Peyer's patch (tissue), 4 donors: ENCODE data around the gene DNAJC4. TPM values are rescaled to one million over a fixed set of nuclear protein-coding genes. Genes with fewer than 3 reads are reported as not detected.

Experiments used
- DNase-seq, 3 donors: peaks; one replicate each; pipeline ENCODE4 v3.0.0-alpha.2; 2017 to 2019
- H3K27ac ChIP-seq, 4 donors: fragments of 200-600 bp; sonication (generic); one replicate each; pipeline ENCODE4 v1.5.1; 2016 to 2019
- H3K27me3 ChIP-seq, 2 donors: fragments of 200-600 bp; sonication (generic); one replicate each; pipeline ENCODE4 v1.5.1; 2019
- H3K36me3 ChIP-seq, 3 donors: fragments of 200-600 bp; sonication (generic); one replicate each; pipeline ENCODE4 v1.5.1; 2016 to 2019
- H3K4me1 ChIP-seq, 4 donors: fragments of 200-600 bp; sonication (generic); one replicate each; pipeline ENCODE4 v1.5.1; 2016 to 2019
- H3K4me3 ChIP-seq, 4 donors: fragments of 200-600 bp; sonication (generic); 1 replicate in 3 of 4; 2 replicates in 1 of 4; pipeline ENCODE4 v1.5.1; 2016 to 2019; ENCODE audit warnings: mild to moderate bottlenecking in 1 of 4
- H3K9me3 ChIP-seq, 4 donors: fragments of 200-600 bp; sonication (generic); one replicate each; pipeline ENCODE4 v1.5.1; 2016 to 2019; ENCODE audit warnings: mild to moderate bottlenecking in 1 of 4
- POLR2A ChIP-seq, 2 donors: fragments of 450-650 bp; IDR thresholded peaks; one replicate each; pipeline ENCODE4 v1.5.1; 2017; ENCODE audit warnings: antibody characterized with exemption in 2 of 2, mild to moderate bottlenecking in 2 of 2, moderate library complexity in 2 of 2
- total RNA-seq, 4 donors: library from RNA; depleted of rRNA; stranded (reverse); fragments of >200 nt; gene quantifications; one replicate each; pipeline ENCODE4 v1.1.0, GENCODE V29; 2016
- TF ChIP-seq, protein P1 (sequence below), 6 experiments: fragments of 450-650 bp in 4 of 6; fragments of 200-600 bp in 2 of 6; sonication (generic) in 1 of 6; IDR thresholded peaks; one replicate each; pipeline ENCODE4 v1.5.1; 2017 to 2019; ENCODE audit warnings: antibody characterized with exemption in 6 of 6, mild to moderate bottlenecking in 3 of 6, moderate library complexity in 1 of 6

DNAJC4 gene
- total RNA-seq, 4 donors from 2014 or later = 42.9 to 95.0 (median 80.3) TPM

DNA sequence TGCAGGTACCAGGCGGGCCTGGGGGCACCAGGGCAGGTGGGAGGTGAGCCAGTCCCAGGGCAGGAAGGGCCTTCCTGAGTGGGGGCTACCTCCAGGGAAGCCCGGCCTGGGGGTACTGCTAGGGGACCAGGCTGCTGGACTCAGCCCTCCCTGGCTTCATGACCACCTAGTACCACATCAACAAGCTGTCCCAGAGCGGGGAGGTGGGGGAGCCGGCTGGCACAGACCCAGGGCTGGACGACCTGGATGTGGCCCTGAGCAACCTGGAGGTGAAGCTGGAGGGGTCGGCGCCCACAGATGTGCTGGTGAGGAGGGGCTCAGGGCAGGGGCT lies 11.0 kb upstream of the DNAJC4 start:
- TF ChIP-seq, protein P1, sequence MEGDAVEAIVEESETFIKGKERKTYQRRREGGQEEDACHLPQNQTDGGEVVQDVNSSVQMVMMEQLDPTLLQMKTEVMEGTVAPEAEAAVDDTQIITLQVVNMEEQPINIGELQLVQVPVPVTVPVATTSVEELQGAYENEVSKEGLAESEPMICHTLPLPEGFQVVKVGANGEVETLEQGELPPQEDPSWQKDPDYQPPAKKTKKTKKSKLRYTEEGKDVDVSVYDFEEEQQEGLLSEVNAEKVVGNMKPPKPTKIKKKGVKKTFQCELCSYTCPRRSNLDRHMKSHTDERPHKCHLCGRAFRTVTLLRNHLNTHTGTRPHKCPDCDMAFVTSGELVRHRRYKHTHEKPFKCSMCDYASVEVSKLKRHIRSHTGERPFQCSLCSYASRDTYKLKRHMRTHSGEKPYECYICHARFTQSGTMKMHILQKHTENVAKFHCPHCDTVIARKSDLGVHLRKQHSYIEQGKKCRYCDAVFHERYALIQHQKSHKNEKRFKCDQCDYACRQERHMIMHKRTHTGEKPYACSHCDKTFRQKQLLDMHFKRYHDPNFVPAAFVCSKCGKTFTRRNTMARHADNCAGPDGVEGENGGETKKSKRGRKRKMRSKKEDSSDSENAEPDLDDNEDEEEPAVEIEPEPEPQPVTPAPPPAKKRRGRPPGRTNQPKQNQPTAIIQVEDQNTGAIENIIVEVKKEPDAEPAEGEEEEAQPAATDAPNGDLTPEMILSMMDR (IDR thresholded peaks at IDR 0.05) = no peak
- TF ChIP-seq POLR2A (IDR thresholded peaks at IDR 0.05) = no peak
- Histone ChIP-seq H3K27me3 (no peaks in the 10 kb centered on the region), H3K4me1 (no peaks in the 10 kb centered on the region), H3K4me3 (no peak overlapping the region), H3K9me3 (no peaks in the 10 kb centered on the region), H3K36me3 (peaks cover 0 to 44% (median 0%) of the 10 kb centered on the region in 3 donors), H3K27ac (no peak overlapping the region)
- DNase-seq = no peak

DNA sequence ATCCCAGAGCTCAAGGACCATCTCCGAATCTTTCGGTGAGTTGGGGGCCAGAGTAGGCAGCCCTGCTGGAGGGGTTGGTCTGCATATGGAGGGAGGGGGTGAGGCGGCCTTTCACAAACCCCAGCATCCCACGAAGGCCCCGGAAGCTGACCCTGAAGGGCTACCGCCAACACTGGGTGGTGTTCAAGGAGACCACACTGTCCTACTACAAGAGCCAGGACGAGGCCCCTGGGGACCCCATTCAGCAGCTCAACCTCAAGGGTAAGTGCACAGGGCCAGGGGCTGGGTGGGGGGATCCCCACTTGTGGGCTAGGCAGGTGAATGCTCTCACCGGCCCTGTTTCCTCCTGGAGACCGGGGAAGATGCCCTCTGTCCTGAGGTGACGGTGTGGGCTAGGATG lies 10.6 kb upstream of the DNAJC4 start:
- no peak for DNase-seq
- peaks cover 0 to under 1% (median 0%) of the 10 kb centered on the region in 4 donors for H3K4me1 ChIP-seq
- no peaks in the 10 kb centered on the region for H3K9me3 ChIP-seq
- H3K4me3 ChIP-seq = no peak overlapping the region
- peaks cover 0 to 44% (median 0%) of the 10 kb centered on the region in 3 donors for H3K36me3 ChIP-seq
- no peak overlapping the region for H3K27ac ChIP-seq
- no peak for TF ChIP-seq POLR2A (IDR thresholded peaks at IDR 0.05)
- TF ChIP-seq, protein P1 (IDR thresholded peaks at IDR 0.05) = no peak
- H3K27me3 ChIP-seq = no peaks in the 10 kb centered on the region

DNA sequence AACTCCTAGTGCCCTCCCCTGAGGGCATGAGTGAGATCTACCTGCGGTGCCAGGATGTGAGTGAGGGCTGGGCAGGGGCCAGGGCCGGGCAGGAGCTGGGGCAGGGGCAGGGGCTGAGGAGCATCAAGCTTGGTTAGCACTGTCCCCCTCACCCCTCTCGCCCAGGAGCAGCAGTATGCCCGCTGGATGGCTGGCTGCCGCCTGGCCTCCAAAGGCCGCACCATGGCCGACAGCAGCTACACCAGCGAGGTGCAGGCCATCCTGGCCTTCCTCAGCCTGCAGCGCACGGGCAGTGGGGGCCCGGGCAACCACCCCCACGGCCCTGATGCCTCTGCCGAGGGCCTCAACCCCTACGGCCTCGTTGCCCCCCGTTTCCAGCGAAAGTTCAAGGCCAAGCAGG lies 10.1 kb upstream of the DNAJC4 start:
- H3K4me1 ChIP-seq = peaks cover 0 to 6% (median 1%) of the 10 kb centered on the region in 4 donors
- no peak for DNase-seq
- H3K36me3 ChIP-seq = peaks cover 0 to 41% (median 0%) of the 10 kb centered on the region in 3 donors
- no peak overlapping the region for H3K27ac ChIP-seq
- TF ChIP-seq, protein P1 (IDR thresholded peaks at IDR 0.05) = no peak
- no peak for TF ChIP-seq POLR2A (IDR thresholded peaks at IDR 0.05)
- no peak overlapping the region for H3K4me3 ChIP-seq
- H3K27me3 ChIP-seq = no peaks in the 10 kb centered on the region
- no peaks in the 10 kb centered on the region for H3K9me3 ChIP-seq

DNA sequence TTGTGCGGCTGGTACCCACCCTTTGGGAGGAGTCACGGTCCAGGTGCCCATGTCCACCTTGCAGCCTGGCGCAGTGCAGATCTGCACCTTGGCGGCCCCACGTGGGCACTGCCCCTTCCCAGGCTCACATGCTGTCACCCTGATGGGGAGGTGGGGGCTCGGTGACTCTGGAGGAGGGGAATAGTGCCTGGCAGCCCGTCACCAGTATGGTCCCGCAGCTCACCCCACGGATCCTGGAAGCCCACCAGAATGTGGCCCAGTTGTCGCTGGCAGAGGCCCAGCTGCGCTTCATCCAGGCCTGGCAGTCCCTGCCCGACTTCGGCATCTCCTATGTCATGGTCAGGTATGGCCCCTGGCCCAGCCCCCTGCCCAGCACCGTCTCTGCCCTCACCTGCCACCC lies 9.6 kb upstream of the DNAJC4 start:
- H3K4me3 ChIP-seq = no peak overlapping the region
- no peak overlapping the region for H3K27ac ChIP-seq
- no peak for DNase-seq
- H3K36me3 ChIP-seq = peaks cover 0 to 38% (median 0%) of the 10 kb centered on the region in 3 donors
- peaks cover 0 to 10% (median 4%) of the 10 kb centered on the region in 4 donors for H3K4me1 ChIP-seq
- H3K27me3 ChIP-seq = no peaks in the 10 kb centered on the region
- H3K9me3 ChIP-seq = no peaks in the 10 kb centered on the region
- no peak for TF ChIP-seq POLR2A (IDR thresholded peaks at IDR 0.05)
- TF ChIP-seq, protein P1 (IDR thresholded peaks at IDR 0.05) = no peak

DNA sequence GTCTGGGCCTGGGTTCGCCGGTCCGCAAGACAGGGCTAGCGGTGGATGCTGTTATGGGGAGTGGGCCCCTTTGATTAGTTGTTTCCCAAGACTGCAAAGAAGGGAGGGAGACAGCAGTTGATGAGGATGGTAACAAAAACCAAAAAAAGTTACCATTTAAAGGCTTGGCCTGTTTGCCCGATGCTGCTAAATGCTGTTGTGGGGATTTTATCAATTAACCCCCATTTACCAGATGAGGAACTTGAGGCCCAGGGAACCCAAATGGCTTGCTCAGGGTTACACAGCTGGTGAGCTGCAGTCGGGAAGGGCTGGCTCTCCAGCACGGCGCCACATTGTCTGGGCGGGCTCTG lies 7.7 kb upstream of the DNAJC4 start:
- H3K4me3 ChIP-seq = no peak overlapping the region
- H3K36me3 ChIP-seq = peaks cover 0 to 38% (median 0%) of the 10 kb centered on the region in 3 donors
- H3K4me1 ChIP-seq = peaks cover 0 to 20% (median 7%) of the 10 kb centered on the region in 4 donors
- no peak for DNase-seq
- TF ChIP-seq, protein P1 (IDR thresholded peaks at IDR 0.05) = no peak
- no peak for TF ChIP-seq POLR2A (IDR thresholded peaks at IDR 0.05)
- no peaks in the 10 kb centered on the region for H3K9me3 ChIP-seq
- no peak overlapping the region for H3K27ac ChIP-seq
- H3K27me3 ChIP-seq = no peaks in the 10 kb centered on the region
